HEK293 (cell line): Measurements from ENCODE around the gene PODXL2.

Experiments used
- SP3 ChIP-seq: fragments of 450-650 bp; formaldehyde crosslinking; IDR thresholded peaks from 2 replicates; pipeline ENCODE4 v1.5.1; 2016; ENCODE audit warnings: missing biosample characterization, missing genetic modification characterization
- ZNF169 ChIP-seq: fragments of 450-650 bp; formaldehyde crosslinking; IDR thresholded peaks from 2 replicates; pipeline ENCODE4 v1.5.1; 2016; ENCODE audit warnings: missing biosample characterization, missing genetic modification characterization
- TF ChIP-seq, protein P1 (sequence below): fragments of 450-650 bp; formaldehyde crosslinking; IDR thresholded peaks from 2 replicates; pipeline ENCODE4 v1.5.1; 2016; ENCODE audit warnings: missing biosample characterization, missing genetic modification characterization
- TF ChIP-seq, protein P2 (sequence below): fragments of 450-650 bp; IDR thresholded peaks from 2 replicates; pipeline ENCODE4 v1.5.1; 2018; ENCODE audit warnings: missing biosample characterization, missing genetic modification characterization

DNA sequence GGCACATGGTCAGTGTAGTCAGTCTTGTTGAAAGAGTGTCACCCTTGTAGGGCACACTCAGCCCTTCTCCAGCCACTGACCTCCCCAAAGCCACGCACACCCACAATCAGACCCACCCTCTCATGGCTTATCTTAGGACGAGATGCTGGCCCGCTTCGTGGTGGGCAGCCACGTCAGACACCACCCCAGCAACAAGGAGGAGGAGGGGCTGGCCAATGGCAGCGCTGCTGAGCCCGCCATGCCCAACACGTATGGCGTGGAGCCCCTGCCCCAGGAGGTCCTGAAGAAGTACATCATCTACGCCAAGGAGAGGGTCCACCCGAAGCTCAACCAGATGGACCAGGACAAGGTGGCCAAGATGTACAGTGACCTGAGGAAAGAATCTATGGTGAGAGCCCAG is 10.1 kb upstream of the PODXL2 start:
- TF ChIP-seq ZNF169 (tag by site-specific recombination): no peak
- TF ChIP-seq, protein P1, sequence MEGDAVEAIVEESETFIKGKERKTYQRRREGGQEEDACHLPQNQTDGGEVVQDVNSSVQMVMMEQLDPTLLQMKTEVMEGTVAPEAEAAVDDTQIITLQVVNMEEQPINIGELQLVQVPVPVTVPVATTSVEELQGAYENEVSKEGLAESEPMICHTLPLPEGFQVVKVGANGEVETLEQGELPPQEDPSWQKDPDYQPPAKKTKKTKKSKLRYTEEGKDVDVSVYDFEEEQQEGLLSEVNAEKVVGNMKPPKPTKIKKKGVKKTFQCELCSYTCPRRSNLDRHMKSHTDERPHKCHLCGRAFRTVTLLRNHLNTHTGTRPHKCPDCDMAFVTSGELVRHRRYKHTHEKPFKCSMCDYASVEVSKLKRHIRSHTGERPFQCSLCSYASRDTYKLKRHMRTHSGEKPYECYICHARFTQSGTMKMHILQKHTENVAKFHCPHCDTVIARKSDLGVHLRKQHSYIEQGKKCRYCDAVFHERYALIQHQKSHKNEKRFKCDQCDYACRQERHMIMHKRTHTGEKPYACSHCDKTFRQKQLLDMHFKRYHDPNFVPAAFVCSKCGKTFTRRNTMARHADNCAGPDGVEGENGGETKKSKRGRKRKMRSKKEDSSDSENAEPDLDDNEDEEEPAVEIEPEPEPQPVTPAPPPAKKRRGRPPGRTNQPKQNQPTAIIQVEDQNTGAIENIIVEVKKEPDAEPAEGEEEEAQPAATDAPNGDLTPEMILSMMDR (tag by site-specific recombination): no peak
- TF ChIP-seq, protein P2, sequence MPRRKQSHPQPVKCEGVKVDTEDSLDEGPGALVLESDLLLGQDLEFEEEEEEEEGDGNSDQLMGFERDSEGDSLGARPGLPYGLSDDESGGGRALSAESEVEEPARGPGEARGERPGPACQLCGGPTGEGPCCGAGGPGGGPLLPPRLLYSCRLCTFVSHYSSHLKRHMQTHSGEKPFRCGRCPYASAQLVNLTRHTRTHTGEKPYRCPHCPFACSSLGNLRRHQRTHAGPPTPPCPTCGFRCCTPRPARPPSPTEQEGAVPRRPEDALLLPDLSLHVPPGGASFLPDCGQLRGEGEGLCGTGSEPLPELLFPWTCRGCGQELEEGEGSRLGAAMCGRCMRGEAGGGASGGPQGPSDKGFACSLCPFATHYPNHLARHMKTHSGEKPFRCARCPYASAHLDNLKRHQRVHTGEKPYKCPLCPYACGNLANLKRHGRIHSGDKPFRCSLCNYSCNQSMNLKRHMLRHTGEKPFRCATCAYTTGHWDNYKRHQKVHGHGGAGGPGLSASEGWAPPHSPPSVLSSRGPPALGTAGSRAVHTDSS (tag by site-specific recombination): no peak
- no peak for TF ChIP-seq SP3
